ENCODE results near the gene NFE2L3.
"Not testable (repeated sequence)": the region's sequence is repeated elsewhere in the genome, so short reads cannot be mapped to it uniquely, and the experiment has no call there.

The NFE2L3 gene

DNA sequence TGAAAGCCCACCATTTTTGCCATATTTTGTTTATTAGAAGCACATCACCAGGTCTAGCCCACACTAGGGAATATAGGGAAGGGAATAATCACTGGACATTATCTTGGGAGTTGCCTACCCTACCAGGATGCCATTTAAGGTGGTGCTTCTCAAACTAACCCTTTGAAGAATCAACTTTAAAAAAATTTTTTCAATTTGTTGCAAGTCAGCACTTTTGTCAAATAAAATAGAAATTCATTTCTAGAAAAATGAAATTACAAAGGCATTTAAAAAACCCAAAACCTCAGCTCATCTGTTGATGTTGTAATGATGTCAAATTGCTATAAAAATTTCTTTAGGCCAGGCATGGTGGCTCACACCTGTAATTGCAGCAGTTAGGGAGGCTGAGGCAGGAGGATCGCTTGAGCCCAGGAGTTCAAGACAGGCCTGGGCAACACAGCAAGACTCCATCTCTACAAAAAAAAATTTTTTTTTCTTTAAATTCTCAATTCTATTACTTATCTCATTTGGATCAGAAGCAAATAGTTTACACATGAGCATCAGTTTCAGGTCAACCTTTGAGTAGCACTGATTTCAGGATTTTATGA, 2.5 kb upstream of the NFE2L3 start:
- H3K27me3 ChIP-seq, result peaks cover 0 to 38% of the 10 kb centered on the region in 2 donors
- H3K4me3 ChIP-seq, result no peak overlapping the region
- DNase-seq, result no peak
- H3K27ac ChIP-seq, result no peak overlapping the region
- intact Hi-C loops (cut with DNase I; ENCODE audit: low total_unique reads), result loop anchor here (10.0 kb wide), 1 partner anchor 1285 kb away; no protein-coding TSS in a partner anchor
- peaks cover 0 to 16% (median 10%) of the 10 kb centered on the region in 4 donors for H3K4me1 ChIP-seq
- TF ChIP-seq, protein P1, sequence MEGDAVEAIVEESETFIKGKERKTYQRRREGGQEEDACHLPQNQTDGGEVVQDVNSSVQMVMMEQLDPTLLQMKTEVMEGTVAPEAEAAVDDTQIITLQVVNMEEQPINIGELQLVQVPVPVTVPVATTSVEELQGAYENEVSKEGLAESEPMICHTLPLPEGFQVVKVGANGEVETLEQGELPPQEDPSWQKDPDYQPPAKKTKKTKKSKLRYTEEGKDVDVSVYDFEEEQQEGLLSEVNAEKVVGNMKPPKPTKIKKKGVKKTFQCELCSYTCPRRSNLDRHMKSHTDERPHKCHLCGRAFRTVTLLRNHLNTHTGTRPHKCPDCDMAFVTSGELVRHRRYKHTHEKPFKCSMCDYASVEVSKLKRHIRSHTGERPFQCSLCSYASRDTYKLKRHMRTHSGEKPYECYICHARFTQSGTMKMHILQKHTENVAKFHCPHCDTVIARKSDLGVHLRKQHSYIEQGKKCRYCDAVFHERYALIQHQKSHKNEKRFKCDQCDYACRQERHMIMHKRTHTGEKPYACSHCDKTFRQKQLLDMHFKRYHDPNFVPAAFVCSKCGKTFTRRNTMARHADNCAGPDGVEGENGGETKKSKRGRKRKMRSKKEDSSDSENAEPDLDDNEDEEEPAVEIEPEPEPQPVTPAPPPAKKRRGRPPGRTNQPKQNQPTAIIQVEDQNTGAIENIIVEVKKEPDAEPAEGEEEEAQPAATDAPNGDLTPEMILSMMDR (IDR thresholded peaks at IDR 0.05), result no peak
- H3K36me3 ChIP-seq, result no peaks in the 10 kb centered on the region
- no peaks in the 10 kb centered on the region for H3K9me3 ChIP-seq

DNA sequence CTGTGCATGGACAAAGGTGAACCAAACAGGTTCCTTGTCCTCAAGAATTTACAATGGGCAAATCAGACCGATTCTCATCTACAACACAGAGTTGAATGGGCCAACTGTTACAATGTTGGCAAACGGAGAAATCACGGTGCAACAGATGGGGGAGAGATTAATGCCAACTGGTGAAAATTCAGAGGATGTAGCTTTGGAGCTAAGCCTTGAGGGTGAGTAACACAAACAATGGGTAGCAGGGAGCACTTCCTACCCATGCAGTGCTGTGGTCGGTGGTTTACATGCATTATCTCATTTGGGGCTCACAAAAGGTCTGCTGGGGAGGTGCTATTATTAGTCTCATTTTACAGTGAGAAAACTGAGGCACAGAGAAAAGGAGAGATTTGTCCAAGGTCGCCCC, 902 bp upstream of the NFE2L3 start:
- Histone ChIP-seq H3K36me3 (no peaks in the 10 kb centered on the region), H3K27me3 (peaks cover 0 to 44% of the 10 kb centered on the region in 2 donors), H3K9me3 (no peaks in the 10 kb centered on the region), H3K4me1 (peaks cover 0 to 16% (median 10%) of the 10 kb centered on the region in 4 donors), H3K27ac (no peak overlapping the region), H3K4me3 (no peak overlapping the region)
- intact Hi-C loops (cut with DNase I; ENCODE audit: low total_unique reads), result no loop called here
- TF ChIP-seq, protein P1 (IDR thresholded peaks at IDR 0.05), result no peak
- DNase-seq, result no peak

DNA sequence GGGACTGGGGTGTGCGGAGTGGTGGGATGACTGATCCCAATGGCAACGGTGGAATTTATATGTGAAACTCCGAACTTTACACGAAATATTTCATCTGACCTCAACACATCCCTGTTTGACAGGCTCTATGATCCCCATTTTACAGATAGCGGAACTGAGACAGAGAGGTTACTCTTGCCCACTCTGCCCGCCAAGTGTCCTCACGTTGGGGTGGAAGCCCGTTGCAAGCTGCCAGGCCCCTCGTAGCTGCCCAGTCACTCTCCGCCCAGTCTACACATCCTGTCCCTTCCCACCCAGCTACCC, 397 bp upstream of the NFE2L3 start:
- intact Hi-C loops (cut with DNase I; ENCODE audit: low total_unique reads), result no loop called here

DNA sequence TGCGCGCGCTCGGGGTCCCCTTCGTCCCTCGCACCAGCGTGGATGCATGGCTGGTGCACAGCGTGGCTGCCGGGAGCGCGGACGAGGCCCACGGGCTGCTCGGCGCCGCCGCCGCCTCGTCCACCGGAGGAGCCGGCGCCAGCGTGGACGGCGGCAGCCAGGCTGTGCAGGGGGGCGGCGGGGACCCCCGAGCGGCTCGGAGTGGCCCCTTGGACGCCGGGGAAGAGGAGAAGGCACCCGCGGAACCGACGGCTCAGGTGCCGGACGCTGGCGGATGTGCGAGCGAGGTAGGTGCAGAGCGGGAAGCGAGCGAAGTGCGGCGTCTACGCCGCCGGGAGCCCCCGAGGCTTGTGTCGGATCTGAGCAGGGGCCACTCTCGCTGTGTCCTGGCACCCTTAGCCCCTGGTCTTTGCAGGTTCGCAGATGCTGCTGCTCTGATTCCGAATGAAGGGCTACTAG, 813 bp downstream of the NFE2L3 start:
- intact Hi-C loops (cut with DNase I; ENCODE audit: low total_unique reads); H3K9me3 ChIP-seq; DNase-seq; H3K36me3 ChIP-seq; H3K27ac ChIP-seq: not testable (repeated sequence)
- Histone ChIP-seq H3K4me1 (peaks cover 0 to 19% (median 10%) of the 10 kb centered on the region in 4 donors), H3K27me3 (peaks cover 0 to 44% of the 10 kb centered on the region in 2 donors), H3K4me3 (peak overlapping the region; percentile 47 to 48)

More for the DNA sequence above, 397 bp upstream of the NFE2L3 start:
- Histone ChIP-seq H3K4me3 (peak overlapping the region; percentile 47 to 48), H3K4me1 (peaks cover 0 to 19% (median 10%) of the 10 kb centered on the region in 4 donors), H3K27me3 (peaks cover 0 to 44% of the 10 kb centered on the region in 2 donors), H3K27ac (no peak overlapping the region), H3K36me3 (no peaks in the 10 kb centered on the region), H3K9me3 (no peaks in the 10 kb centered on the region)
- TF ChIP-seq, protein P1 (IDR thresholded peaks at IDR 0.05), result no peak
- DNase-seq, result no peak

DNA sequence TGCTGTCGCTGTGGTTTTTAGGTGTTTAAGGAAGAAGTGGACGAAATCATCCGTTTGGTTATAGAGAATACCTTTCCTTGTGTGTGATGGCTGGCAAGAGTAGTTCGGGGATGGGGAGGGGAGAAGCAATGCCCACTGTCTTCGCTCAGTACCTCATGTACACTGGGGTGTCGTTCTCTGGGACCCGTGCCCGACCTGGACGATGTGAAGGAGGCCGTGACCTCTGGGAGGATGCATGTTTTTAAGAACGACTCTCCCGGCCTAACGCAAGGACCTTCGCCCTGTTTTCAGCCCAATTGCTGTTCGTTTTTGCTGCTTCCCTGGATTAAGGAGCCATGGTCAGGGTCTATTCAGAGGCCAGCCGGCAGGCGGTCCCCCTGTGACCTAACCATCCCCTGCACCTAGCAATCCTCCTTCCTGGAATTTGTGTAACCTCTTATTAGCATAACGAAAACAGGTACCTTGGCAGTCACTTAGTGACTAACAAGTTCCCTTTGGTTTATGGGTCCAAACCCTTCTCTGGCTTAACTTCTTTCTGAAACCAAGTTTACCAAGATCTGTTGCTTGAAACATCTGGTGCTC, 1.3 kb downstream of the NFE2L3 start:
- no peak for DNase-seq
- intact Hi-C loops (cut with DNase I; ENCODE audit: low total_unique reads), result no loop called here
- TF ChIP-seq, protein P1 (IDR thresholded peaks at IDR 0.05), result no peak
- Histone ChIP-seq H3K27ac (no peak overlapping the region), H3K36me3 (no peaks in the 10 kb centered on the region), H3K4me1 (peaks cover 0 to 19% (median 10%) of the 10 kb centered on the region in 4 donors), H3K4me3 (peak overlapping the region; percentile 47 to 48), H3K9me3 (no peaks in the 10 kb centered on the region), H3K27me3 (peaks cover 0 to 44% of the 10 kb centered on the region in 2 donors)

Measured in tibial artery (tissue), 4 donors.